Activated CD4-positive, alpha-beta memory T cell treated with anti-CD3 and anti-CD28 coated beads for 36 hours (primary cell): Measurements from ENCODE around the gene WDTC1. TPM values are rescaled to one million over a fixed set of nuclear protein-coding genes. Genes with fewer than 3 reads are reported as not detected.

ENCODE experiments used
- CTCF ChIA-PET: fragments of 350-600 bp; sonication (Branson Sonifier 250); formaldehyde crosslinking; loops from one replicate; lab custom pipeline; 2021; ENCODE audit warnings: antibody characterized with exemption, inconsistent platforms; lab: Charles Lee
- POLR2A ChIA-PET: fragments of 350-600 bp; sonication (Branson Sonifier 250); formaldehyde crosslinking; loops from one replicate; lab custom pipeline; 2021; ENCODE audit warnings: antibody characterized with exemption; lab: Charles Lee
- DNase-seq: peaks from one replicate; pipeline ENCODE4 v3.0.0-alpha.2; 2020
- H3K27ac Mint-ChIP-seq: one replicate; pipeline ENCODE4 v1.8.0; 2021; ENCODE audit warnings: mixed read lengths
- H3K27me3 Mint-ChIP-seq: one replicate; pipeline ENCODE4 v1.8.0; 2021; ENCODE audit warnings: mixed read lengths
- H3K36me3 Mint-ChIP-seq: one replicate; pipeline ENCODE4 v1.8.0; 2021; ENCODE audit warnings: mixed read lengths
- H3K4me1 Mint-ChIP-seq: one replicate; pipeline ENCODE4 v1.8.0; 2021; ENCODE audit warnings: low read depth, mixed read lengths
- H3K4me3 Mint-ChIP-seq: one replicate; pipeline ENCODE4 v1.8.0; 2021; ENCODE audit warnings: mild to moderate bottlenecking, mixed read lengths
- H3K9me3 Mint-ChIP-seq: one replicate; pipeline ENCODE4 v1.8.0; 2021; ENCODE audit warnings: mixed read lengths
- intact Hi-C: fragments of 100-400 bp; cut with micrococcal nuclease; formaldehyde crosslinking; loops from one replicate; pipeline ENCODE4 v1.15.1; 2023
- total RNA-seq, 2 experiments: library from RNA; stranded (reverse); gene quantifications; one replicate each; pipeline ENCODE4 v1.2.3, GENCODE V29; 2021

WDTC1 gene
- total RNA-seq, 2 experiments from 2014 or later, result 30.3 TPM

- CTCF ChIA-PET, result interaction anchor here (0.9 to 3.2 kb wide), 8 partner anchors 10 to 168 kb away, joined by 3 to 20 read pairs (median 8); partner anchors contain the start of gene SLC9A1
- Mint-ChIP-seq H3K36me3 (peaks cover 16% of the 10 kb centered on the region), H3K9me3 (no peaks in the 10 kb centered on the region), H3K4me3 (peak overlapping the region; percentile 96), H3K27me3 (no peaks in the 10 kb centered on the region), H3K4me1 (peaks cover 44% of the 10 kb centered on the region), H3K27ac (peak overlapping the region; percentile 82)
- no peak for DNase-seq
- POLR2A ChIA-PET, result interaction anchor here (0.5 to 1.5 kb wide), 3 partner anchors 19 to 1891 kb away, joined by 3 to 6 read pairs (median 3); partner anchors contain the start of gene SYTL1
- intact Hi-C loops, result loop anchor here (1.0 to 10.0 kb wide), 5 partner anchors 17 to 350 kb away; partner anchors contain the start of genes AHDC1, IFI6, SLC9A1 and SYTL1
These were observed 88.3 kb downstream of the WDTC1 start for GRCh38 chr1:27322569-27323240.

- H3K9me3 Mint-ChIP-seq, result no peaks in the 10 kb centered on the region
- POLR2A ChIA-PET, result interaction anchor here (0.5 kb wide), 1 partner anchor 27 kb away, joined by 3 read pairs; no protein-coding TSS in a partner anchor
- peaks cover 59% of the 10 kb centered on the region for H3K4me1 Mint-ChIP-seq
- no peaks in the 10 kb centered on the region for H3K27me3 Mint-ChIP-seq
- H3K27ac Mint-ChIP-seq, result no peak overlapping the region
- no peak for DNase-seq
- intact Hi-C loops, result loop anchor here (10.0 kb wide), 1 partner anchor 280 kb away; the partner anchor contains the start of gene AHDC1
- CTCF ChIA-PET, result interaction anchor here (1.6 to 3.2 kb wide), 3 partner anchors 7 to 32 kb away, joined by 10 to 16 read pairs (median 14); no protein-coding TSS in a partner anchor
- peaks cover 21% of the 10 kb centered on the region for H3K36me3 Mint-ChIP-seq
- H3K4me3 Mint-ChIP-seq, result no peak overlapping the region
These were observed 90.9 kb downstream of the WDTC1 start for GRCh38 chr1:27325286-27325685.

GRCh38 chr1:27327964-27328363 is 93.5 kb downstream of the WDTC1 start:
- peaks cover 60% of the 10 kb centered on the region for H3K4me1 Mint-ChIP-seq
- intact Hi-C loops, result loop anchor here (10.0 kb wide), 1 partner anchor 277 kb away; the partner anchor contains the start of gene AHDC1
- H3K27me3 Mint-ChIP-seq, result no peaks in the 10 kb centered on the region
- ChIA-PET POLR2A (no interaction called here), CTCF (interaction anchor here (0.5 to 3.1 kb wide), 7 partner anchors 27 to 468 kb away, joined by 3 to 14 read pairs (median 4); no protein-coding TSS in a partner anchor)
- H3K4me3 Mint-ChIP-seq, result no peak overlapping the region
- H3K9me3 Mint-ChIP-seq, result no peaks in the 10 kb centered on the region
- H3K36me3 Mint-ChIP-seq, result peaks cover 27% of the 10 kb centered on the region
- no peak overlapping the region for H3K27ac Mint-ChIP-seq
- DNase-seq, result no peak

GRCh38 chr1:27330786-27331185 is 96.4 kb downstream of the WDTC1 start:
- CTCF ChIA-PET, result no interaction called here
- intact Hi-C loops, result no loop called here
- peaks cover 37% of the 10 kb centered on the region for H3K4me1 Mint-ChIP-seq
- H3K27ac Mint-ChIP-seq, result no peak overlapping the region
- no peaks in the 10 kb centered on the region for H3K27me3 Mint-ChIP-seq
- DNase-seq, result no peak
- no peaks in the 10 kb centered on the region for H3K9me3 Mint-ChIP-seq
- POLR2A ChIA-PET, result no interaction called here
- peaks cover 28% of the 10 kb centered on the region for H3K36me3 Mint-ChIP-seq
- no peak overlapping the region for H3K4me3 Mint-ChIP-seq

GRCh38 chr1:27331426-27331825 is 97.0 kb downstream of the WDTC1 start:
- Mint-ChIP-seq H3K4me1 (peaks cover 31% of the 10 kb centered on the region), H3K4me3 (no peak overlapping the region), H3K36me3 (peaks cover 28% of the 10 kb centered on the region), H3K27me3 (no peaks in the 10 kb centered on the region), H3K27ac (no peak overlapping the region), H3K9me3 (no peaks in the 10 kb centered on the region)
- no peak for DNase-seq
- CTCF ChIA-PET, result interaction anchor here (3.7 to 4.0 kb wide), 3 partner anchors 13 to 59 kb away, joined by 29 to 49 read pairs (median 47); partner anchors contain the start of genes GPR3 and SYTL1
- POLR2A ChIA-PET, result no interaction called here
- intact Hi-C loops, result no loop called here

- Mint-ChIP-seq H3K27me3 (no peaks in the 10 kb centered on the region), H3K36me3 (peaks cover 33% of the 10 kb centered on the region), H3K4me1 (peaks cover 27% of the 10 kb centered on the region), H3K4me3 (no peak overlapping the region), H3K9me3 (no peaks in the 10 kb centered on the region), H3K27ac (no peak overlapping the region)
- ChIA-PET POLR2A (interaction anchor here (1.0 kb wide), 1 partner anchor 15 kb away, joined by 3 read pairs; no protein-coding TSS in a partner anchor), CTCF (interaction anchor here (0.6 to 4.0 kb wide), 29 partner anchors 7 to 457 kb away, joined by 3 to 52 read pairs (median 8); partner anchors contain the start of genes GPR3, SYTL1 and TMEM222)
- DNase-seq, result no peak
- intact Hi-C loops, result loop anchor here (2.0 kb wide), 1 partner anchor 61 kb away; the partner anchor contains the start of gene GPR3
These were observed 97.5 kb downstream of the WDTC1 start for GRCh38 chr1:27331922-27332321.

GRCh38 chr1:27332536-27333281 is 98.3 kb downstream of the WDTC1 start:
- no peak overlapping the region for H3K27ac Mint-ChIP-seq
- no peak overlapping the region for H3K4me3 Mint-ChIP-seq
- H3K9me3 Mint-ChIP-seq, result no peaks in the 10 kb centered on the region
- intact Hi-C loops, result loop anchor here (2.0 kb wide), 1 partner anchor 60 kb away; the partner anchor contains the start of gene GPR3
- no peaks in the 10 kb centered on the region for H3K27me3 Mint-ChIP-seq
- peak; percentile 69 for DNase-seq
- ChIA-PET CTCF (interaction anchor here (0.5 to 4.0 kb wide), 39 partner anchors 8 to 456 kb away, joined by 3 to 52 read pairs (median 5); partner anchors contain the start of genes GPR3, MAP3K6, SYTL1 and TMEM222), POLR2A (interaction anchor here (1.0 kb wide), 1 partner anchor 16 kb away, joined by 3 read pairs; no protein-coding TSS in a partner anchor)
- H3K36me3 Mint-ChIP-seq, result peaks cover 31% of the 10 kb centered on the region
- H3K4me1 Mint-ChIP-seq, result peaks cover 24% of the 10 kb centered on the region

GRCh38 chr1:27333717-27334279 is 99.4 kb downstream of the WDTC1 start:
- CTCF ChIA-PET, result interaction anchor here (0.8 to 4.0 kb wide), 18 partner anchors 10 to 329 kb away, joined by 4 to 52 read pairs (median 11); partner anchors contain the start of genes GPR3, MAP3K6 and SYTL1
- POLR2A ChIA-PET, result no interaction called here
- Mint-ChIP-seq H3K27ac (no peak overlapping the region), H3K4me3 (no peak overlapping the region), H3K27me3 (no peaks in the 10 kb centered on the region), H3K4me1 (peaks cover 15% of the 10 kb centered on the region), H3K36me3 (peaks cover 26% of the 10 kb centered on the region), H3K9me3 (no peaks in the 10 kb centered on the region)
- DNase-seq, result no peak
- intact Hi-C loops, result loop anchor here (2.0 kb wide), 1 partner anchor 59 kb away; the partner anchor contains the start of gene GPR3

GRCh38 chr1:27335506-27336422 is 101.3 kb downstream of the WDTC1 start:
- no peaks in the 10 kb centered on the region for H3K27me3 Mint-ChIP-seq
- peaks cover 26% of the 10 kb centered on the region for H3K36me3 Mint-ChIP-seq
- intact Hi-C loops, result no loop called here

GRCh38 chr1:27336756-27337155 is 102.3 kb downstream of the WDTC1 start:
- ChIA-PET CTCF (interaction anchor here (0.8 to 1.4 kb wide), 4 partner anchors 10 to 270 kb away, joined by 3 to 5 read pairs (median 4); no protein-coding TSS in a partner anchor), POLR2A (no interaction called here)
- Mint-ChIP-seq H3K4me3 (no peak overlapping the region), H3K4me1 (peaks cover 34% of the 10 kb centered on the region), H3K36me3 (peaks cover 26% of the 10 kb centered on the region), H3K27ac (no peak overlapping the region), H3K27me3 (no peaks in the 10 kb centered on the region), H3K9me3 (no peaks in the 10 kb centered on the region)
- no peak for DNase-seq
- intact Hi-C loops, result no loop called here

More at GRCh38 chr1:27335506-27336422, 101.3 kb downstream of the WDTC1 start:
- Mint-ChIP-seq H3K4me3 (no peak overlapping the region), H3K27ac (no peak overlapping the region), H3K9me3 (no peaks in the 10 kb centered on the region), H3K4me1 (peaks cover 25% of the 10 kb centered on the region)
- ChIA-PET CTCF (interaction anchor here (1.4 kb wide), 1 partner anchor 9 kb away, joined by 4 read pairs; no protein-coding TSS in a partner anchor), POLR2A (no interaction called here)
- no peak for DNase-seq
